K562 (cell line): ENCODE data around the gene GPR37L1. TPM values are rescaled to one million over a fixed set of nuclear protein-coding genes. Genes with fewer than 3 reads are reported as not detected.

Experiments used
- ARID1B ChIP-seq: fragments of 450-650 bp; IDR thresholded peaks from 2 replicates; pipeline ENCODE4 v1.6.1; 2016; ENCODE audit warnings: antibody characterized with exemption, mild to moderate bottlenecking, inconsistent platforms
- CLOCK ChIP-seq: fragments of 250-450 bp; sonication (Bioruptor Pico); IDR thresholded peaks from 2 replicates; pipeline ENCODE4 v1.4.0; 2020; ENCODE audit warnings: mild to moderate bottlenecking, moderate library complexity, borderline replicate concordance
- ELF4 ChIP-seq: fragments of 450-650 bp; formaldehyde crosslinking; IDR thresholded peaks from 2 replicates; pipeline ENCODE4 v1.4.0; 2022; ENCODE audit warnings: missing genetic modification characterization
- GABPB2 ChIP-seq: fragments of 250-450 bp; sonication (Bioruptor Pico); conservative IDR thresholded peaks from 2 replicates; pipeline ENCODE4 v1.5.1; 2021; ENCODE audit warnings: mild to moderate bottlenecking
- HMBOX1 ChIP-seq: sonication (generic); IDR thresholded peaks from 2 replicates; pipeline ENCODE4 v1.6.1; 2016
- JUN ChIP-seq, 2 experiments: sonication (generic) in 1 of 2; formaldehyde crosslinking in 1 of 2; IDR thresholded peaks; 2 replicates each; pipeline versions ENCODE4 v1.6.1 to v1.8.0; 2012 to 2022; ENCODE audit warnings: borderline replicate concordance in 2 of 2, mild to moderate bottlenecking in 2 of 2, improper control_type of control experiment in 1 of 2, low read depth in 1 of 2, low read length in 1 of 2, missing genetic modification reagents in 1 of 2
- KDM1A ChIP-seq, 2 experiments: fragments of 450-650 bp; IDR thresholded peaks; 2 replicates each; pipeline ENCODE4 v1.6.1; 2016; ENCODE audit warnings: mild to moderate bottlenecking in 2 of 2
- LEF1 ChIP-seq: fragments of 450-650 bp; IDR thresholded peaks from 2 replicates; pipeline ENCODE4 v1.6.1; 2016; ENCODE audit warnings: mild to moderate bottlenecking
- MAFG ChIP-seq: fragments of 450-650 bp; conservative IDR thresholded peaks from 2 replicates; pipeline ENCODE4 v1.6.1; 2016; ENCODE audit warnings: missing genetic modification characterization, missing compliant biosample characterization
- PCBP2 ChIP-seq: fragments of 200-400 bp; formaldehyde crosslinking; IDR thresholded peaks from 2 replicates; pipeline ENCODE4 v1.6.1; 2018; ENCODE audit warnings: low read length, low read depth, mild to moderate bottlenecking, moderate library complexity; ENCODE audit not compliant: poor library complexity, severe bottlenecking
- RAD21 ChIP-seq, 2 experiments: fragments of 250-450 bp in 1 of 2; fragments of 450-650 bp in 1 of 2; sonication (Bioruptor Pico) in 1 of 2; formaldehyde crosslinking in 1 of 2; IDR thresholded peaks in 1 of 2; conservative IDR thresholded peaks in 1 of 2; 2 replicates each; pipeline versions ENCODE4 v1.4.0 to v1.8.0; 2020 to 2022; ENCODE audit warnings: mild to moderate bottlenecking in 2 of 2, moderate library complexity in 1 of 2
- STAT6 ChIP-seq: sonication (generic); formaldehyde crosslinking; IDR thresholded peaks from 2 replicates; pipeline ENCODE4 v1.8.1; 2023; ENCODE audit warnings: mild to moderate bottlenecking, missing genetic modification reagents
- ZBTB43 ChIP-seq: sonication (generic); formaldehyde crosslinking; IDR thresholded peaks from 2 replicates; pipeline ENCODE4 v1.8.0; 2023; ENCODE audit warnings: mild to moderate bottlenecking, missing genetic modification reagents
- ZNF165 ChIP-seq: fragments of 250-450 bp; sonication (Bioruptor Pico); IDR thresholded peaks from 2 replicates; pipeline ENCODE4 v1.4.0; 2020; ENCODE audit warnings: borderline replicate concordance
- polyA plus RNA-seq, 8 experiments: library from polyadenylated mRNA; depleted of rRNA in 4 of 8; stranded (reverse) in 5 of 8; unstranded in 3 of 8; fragments of >200 nt; fragmentation: Nextera tagmentation in 2 of 8; fragmentation: Illumina TruSeq in 1 of 8; extraction: Ambion mirVana in 2 of 8; extraction: Trizol in 1 of 8; gene quantifications; 2 replicates each; pipeline versions ENCODE4 v1.2.1 to v1.2.3, GENCODE V29; 2011 to 2014; ENCODE audit warnings: inconsistent platforms in 1 of 8, missing spikeins in 1 of 8
- total RNA-seq, 7 experiments: library from RNA; depleted of rRNA in 6 of 7; stranded (reverse); fragments of >200 nt in 6 of 7; fragmentation: Illumina TruSeq in 2 of 7; extraction: Trizol in 2 of 7; gene quantifications; 2 replicates each; pipeline versions ENCODE4 v1.2.1 to v1.2.3, GENCODE V29; 2011 to 2021; ENCODE audit warnings: low replicate concordance in 1 of 7

Gene GPR37L1
- total and polyA plus RNA-seq, 9 of the 15 experiments (the other 6 are each of a cell fraction or from before 2014, with no cell fraction given), result not detected

- no peak for TF ChIP-seq ZNF165
- no peak for TF ChIP-seq CLOCK
- no peak for TF ChIP-seq GABPB2 (CRISPR knock-in tag)
- TF ChIP-seq LEF1, result peak; percentile 63; the same call in 1 of the 2 replicates
- TF ChIP-seq HMBOX1, result peak; percentile 71; the same call in 1 of the 2 replicates
- peak; percentile 97 for TF ChIP-seq ARID1B
- peak; percentile 83; the same call in 1 of the 2 replicates for TF ChIP-seq JUN (IDR thresholded peaks at IDR 0.05; ENCODE audit: borderline replicate concordance, low read depth, low read length)
- TF ChIP-seq JUN (CRISPR knock-in tag; IDR thresholded peaks at IDR 0.05; ENCODE audit: borderline replicate concordance), result no peak
- peak; percentile 95 to 97 for TF ChIP-seq KDM1A (IDR thresholded peaks at IDR 0.05)
- no peak for TF ChIP-seq MAFG (tag)
- peak in 1 of 2 experiments; percentile 29; a peak in 2 of 4 replicates for TF ChIP-seq RAD21 (CRISPR knock-in tag; conservative IDR thresholded peaks at IDR 0.05 in 1 of 2, IDR thresholded peaks at IDR 0.05 in 1 of 2)
- no peak for TF ChIP-seq ELF4
- no peak for TF ChIP-seq STAT6 (CRISPR knock-in tag)
- TF ChIP-seq PCBP2, result no peak
- no peak for TF ChIP-seq ZBTB43 (CRISPR knock-in tag)
Observed at GRCh38 chr1:202117898-202118371, 4.8 kb upstream of the GPR37L1 start (continued).
